Measurements from ENCODE around the gene PTPN3.

The PTPN3 gene

DNA sequence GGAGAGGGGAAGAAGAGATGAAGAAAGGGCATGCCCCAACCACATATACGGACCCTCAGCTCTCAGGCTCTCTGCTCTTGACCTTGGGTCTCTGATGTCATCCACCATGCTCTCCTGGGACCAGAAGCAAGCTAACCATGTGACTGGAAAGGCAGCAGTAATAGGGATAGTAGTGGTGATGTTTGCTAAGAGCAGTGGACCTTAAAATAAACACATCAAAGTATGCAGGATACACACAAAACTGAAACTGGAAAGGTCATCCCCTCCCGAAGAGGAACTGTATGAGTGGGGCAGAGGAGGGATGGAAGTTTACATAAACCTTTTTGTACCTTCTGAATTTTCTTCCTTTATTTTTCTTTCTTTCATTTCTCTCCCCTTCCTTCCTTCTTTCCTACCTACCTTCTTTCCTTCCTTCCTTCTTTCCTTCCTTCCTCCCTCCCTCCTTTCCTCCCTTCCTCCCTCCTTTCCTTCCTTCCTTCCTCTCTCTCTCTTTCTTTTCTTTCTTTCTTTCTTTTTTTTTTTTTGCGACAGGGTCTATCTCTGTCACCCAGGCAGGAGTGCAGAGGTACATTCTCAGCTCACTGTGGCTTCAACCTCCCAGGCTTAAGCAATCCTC is 8.1 kb upstream of the PTPN3 start:
- DNase-seq = no peak

DNA sequence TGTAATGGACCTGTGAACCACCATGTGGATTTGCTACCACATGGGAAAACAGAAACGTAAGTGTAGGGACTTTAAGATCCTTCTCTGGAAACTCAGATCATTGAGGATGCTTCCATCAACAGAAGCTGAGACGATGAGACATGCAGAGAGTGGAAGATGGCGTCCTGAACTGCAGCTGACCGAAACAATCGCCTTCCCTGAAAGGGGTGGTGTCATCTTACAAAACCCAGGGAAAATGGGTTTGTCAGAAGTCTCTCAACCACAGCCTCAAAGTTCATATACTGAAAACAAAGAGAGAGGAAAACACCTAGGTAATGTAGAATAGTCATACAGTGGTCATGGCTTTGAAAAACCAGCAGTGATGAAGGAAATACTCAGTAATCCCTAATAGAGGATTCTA is 6.6 kb upstream of the PTPN3 start:
- no peak for DNase-seq

DNA sequence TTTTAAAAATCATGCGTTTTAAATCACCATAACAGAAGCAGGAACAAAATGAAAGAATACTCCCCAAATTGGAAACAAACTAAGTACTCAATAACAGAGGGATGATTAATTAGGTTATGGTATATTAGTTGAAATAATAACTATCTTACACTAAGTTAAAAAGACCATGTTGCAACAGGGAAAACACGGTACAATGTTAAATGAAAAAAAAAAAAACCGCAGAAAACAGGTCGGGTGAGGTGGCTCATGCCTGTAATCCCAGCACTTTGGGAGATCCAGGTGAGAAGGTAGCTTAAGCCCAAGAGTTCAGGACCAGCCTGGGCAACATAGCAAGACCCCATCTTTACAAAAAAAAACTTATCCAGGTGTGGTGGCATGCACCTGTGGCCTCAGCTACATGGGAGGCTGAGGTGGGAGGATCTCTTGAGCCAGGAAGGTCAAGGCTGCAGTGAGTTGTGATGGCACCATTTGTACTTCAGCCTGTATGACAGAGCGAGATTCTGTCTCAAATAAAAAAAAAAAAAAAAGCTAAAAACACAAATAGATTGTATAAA is 2.4 kb upstream of the PTPN3 start:
- no peak for DNase-seq

DNA sequence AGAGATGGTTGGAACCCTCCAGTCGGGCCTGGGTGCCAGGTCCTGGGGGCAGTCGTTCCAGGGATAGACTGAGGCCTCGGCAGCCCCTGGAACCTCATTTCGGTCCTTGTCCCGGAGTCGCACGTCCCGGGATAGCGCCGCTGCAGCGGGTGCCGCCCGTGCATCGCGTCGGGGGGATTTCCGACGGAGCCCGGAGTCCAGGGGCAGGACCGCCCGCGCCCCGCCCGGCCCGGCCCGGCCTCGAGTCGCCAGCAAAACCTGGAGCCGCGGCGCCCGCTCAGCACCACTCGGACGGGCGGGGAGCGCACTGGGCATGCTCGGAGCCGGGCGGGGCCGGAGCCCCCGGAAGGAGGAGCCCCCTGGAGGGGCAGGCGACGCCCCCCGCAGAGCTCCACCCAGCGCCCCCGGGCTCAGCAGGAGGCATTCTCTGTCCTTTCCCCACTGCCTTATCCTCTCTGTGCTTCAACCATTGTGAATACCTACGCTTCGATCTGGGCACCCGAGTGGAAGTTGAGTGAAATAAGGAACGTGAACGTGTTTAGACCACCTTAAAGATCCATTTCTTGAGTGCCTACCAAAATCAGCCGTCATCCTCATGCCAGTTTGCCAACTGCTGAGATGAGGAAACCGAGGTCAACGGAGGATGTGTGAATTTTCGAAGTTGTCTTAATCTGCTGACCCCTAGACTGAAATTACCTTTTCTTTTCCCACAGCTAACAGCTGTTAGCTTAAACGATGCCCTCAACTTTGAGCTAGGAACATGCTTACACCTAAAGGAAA is 1.7 kb upstream of the PTPN3 start:
- no peak for DNase-seq

DNA sequence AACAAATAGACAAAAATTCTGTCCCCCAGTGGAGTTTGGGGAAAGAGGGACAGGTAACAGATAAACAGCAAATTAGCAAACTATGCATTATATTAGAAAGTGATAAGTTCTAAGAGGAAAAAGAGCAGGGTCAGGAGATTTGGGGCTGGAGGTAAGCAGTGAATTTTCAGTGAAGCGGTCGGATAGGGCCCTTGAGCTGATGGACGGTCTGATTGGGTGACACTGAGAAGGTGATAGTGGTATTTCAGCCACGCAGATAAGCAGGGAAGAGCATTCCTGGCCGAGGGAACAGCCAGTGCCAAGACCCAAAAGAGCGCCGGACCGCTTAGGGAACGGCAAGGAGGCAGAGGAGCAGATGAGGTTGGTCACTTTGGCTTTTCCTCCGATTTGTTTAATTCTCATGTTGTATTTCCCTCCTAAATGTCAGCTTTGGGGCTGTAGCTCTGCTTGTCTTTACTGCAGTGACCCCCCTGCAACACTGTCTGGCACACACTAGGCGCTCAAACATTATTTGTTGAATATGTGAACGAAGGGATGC is 1.1 kb upstream of the PTPN3 start:
- no peak for DNase-seq

DNA sequence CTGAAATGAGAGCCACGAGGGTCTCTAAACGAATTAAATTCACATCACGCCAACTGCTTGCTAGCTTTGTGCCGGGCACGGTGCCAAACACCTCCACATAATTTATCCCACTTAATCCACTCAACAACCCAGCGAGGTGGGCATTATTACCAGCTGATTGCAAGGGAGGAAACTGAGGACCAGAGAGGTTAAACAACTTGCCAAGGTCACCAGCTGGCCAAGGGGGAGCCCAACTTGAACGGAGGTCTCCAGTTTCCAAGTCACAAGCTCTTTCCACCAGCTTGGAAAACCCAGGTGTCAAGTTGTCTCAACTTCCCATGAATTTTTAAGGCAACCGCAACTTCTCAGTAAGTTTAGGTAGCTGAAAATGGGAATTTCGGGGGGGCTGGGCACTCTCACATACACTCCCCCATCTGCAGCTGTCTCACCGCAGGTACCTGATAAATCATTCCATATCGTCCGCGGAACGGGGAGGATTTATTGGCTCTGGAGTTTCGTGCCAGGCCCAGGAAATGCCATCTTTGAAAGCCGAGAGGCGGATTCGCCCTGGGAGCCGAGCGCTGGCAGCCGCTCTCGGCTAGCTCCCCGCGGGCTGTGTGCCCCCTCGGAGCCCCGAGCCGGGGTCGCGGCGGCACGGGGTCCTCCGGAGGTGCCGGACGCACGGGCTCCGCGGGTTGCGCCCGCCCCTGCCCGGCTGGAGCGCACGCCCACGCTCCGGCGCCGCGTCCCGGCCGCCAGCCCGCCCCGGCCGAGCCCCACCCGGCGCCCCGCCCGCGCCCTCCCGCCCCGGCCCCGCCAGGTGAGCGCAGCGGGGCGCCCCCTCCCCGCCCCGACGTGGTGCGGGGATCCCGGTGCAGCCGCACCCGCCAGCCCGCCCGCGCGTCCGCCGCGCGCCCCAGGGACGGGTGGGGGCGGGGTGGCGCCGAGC is 617 bp downstream of the PTPN3 start:
- no peak for DNase-seq

DNA sequence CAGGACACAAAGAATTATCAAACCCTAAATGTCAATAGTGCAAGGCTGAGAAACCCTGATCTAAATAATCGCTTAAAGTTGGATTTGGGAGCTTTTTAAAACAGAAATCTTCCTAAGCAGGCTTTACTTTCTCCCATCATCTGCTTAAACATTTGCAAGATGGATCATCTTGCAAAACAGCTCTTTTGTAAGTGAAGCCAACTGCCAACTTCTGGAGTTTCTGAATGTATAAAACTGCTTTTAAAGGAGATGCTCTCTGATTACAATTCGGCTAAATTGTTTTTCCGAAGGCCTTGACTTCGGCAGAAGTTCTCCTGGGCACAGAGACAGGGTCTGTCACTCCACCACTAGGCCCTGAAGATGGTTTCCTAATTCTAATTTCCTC is 1.3 kb downstream of the PTPN3 start:
- no peak for DNase-seq

DNA sequence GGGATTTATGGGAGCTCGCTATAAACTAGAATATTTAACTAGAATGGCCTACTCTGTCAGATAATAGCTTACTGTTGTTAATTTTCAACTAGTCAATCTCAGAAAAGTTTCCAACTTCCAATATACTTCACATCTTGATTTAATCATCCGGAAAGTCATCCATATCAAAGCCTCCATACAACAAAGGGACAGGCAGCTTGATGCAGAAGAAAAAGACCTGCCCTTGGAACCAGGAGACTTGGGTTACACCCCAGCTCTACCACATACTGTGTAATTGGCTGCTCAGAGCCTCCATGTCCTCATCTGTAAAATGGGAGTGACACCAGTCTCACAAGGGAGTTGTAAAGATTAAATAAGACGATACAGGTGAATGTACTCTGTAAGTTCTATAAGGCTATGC is 1.9 kb downstream of the PTPN3 start:
- DNase-seq = no peak

DNA sequence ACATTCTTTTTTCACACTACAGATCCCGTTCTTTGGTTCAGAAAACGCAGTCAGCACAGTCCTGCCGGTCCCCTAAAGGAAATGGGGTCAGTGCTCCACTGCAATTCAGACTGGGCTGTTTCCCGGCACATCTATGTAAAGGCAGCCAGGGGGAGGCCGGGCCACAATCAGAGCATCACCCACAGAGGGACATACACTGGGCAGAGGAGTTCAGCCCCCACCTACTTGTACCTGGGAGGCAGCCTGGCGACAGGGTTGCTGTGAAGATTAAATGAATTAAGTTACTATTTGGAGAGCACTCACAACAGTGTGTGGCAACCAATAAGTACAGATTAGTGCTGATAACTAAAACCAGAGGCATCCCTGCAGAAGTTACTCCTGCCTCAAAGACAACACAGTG is 4.5 kb downstream of the PTPN3 start:
- DNase-seq = no peak

DNA sequence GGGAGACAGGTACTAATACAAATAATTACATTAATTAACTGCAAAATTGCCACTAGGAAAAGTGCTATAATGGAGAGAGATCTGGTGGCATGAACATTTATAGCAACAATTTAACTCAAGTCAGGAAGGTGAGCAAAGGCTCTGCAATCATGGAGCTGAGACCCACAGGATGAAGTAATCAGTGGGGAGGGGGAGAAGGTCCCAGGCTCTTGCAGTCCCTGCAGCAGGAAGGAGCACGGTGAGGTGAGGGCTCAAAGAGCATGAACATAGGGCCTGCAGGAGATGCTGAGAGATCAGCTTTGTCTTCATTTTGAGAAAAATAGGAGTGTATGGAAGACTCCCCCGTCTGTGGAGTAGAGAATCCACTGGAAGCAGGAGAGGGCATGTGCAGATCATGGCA is 6.5 kb downstream of the PTPN3 start:
- no peak for DNase-seq

DNA sequence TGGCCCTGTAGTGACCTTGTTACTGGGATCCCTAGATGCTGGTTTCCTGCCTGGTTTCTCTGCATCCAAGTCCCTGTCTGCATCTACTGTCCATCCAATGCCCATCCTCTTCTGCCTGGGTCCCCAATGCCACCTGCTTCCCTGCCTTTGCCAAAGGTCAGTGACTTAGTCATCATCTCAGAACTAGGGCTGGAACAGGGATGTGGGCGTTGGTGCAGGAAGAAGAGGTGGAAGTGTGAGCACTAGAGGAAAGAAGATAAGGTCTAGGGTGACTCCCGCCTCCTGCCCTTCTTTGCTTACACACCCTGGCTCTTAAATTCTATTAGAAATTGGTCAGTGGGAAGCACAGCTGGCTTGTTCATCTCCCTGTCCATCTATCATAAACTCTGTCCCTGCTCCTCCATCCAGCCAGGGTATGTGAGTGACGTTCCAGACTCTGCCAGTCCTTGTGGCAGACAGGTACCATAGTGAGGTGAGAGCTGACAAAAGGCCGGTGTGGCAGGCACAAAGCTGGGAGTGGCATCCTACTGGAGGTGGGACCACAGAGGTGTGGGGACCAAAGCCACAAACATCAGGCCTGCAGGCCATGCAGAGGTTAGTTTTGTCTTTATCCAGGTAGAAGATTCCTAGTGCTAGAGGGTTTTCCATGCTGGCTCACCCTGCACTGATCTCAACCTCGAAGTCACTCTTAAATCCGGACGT is 9.2 kb downstream of the PTPN3 start:
- no peak for DNase-seq

DNA sequence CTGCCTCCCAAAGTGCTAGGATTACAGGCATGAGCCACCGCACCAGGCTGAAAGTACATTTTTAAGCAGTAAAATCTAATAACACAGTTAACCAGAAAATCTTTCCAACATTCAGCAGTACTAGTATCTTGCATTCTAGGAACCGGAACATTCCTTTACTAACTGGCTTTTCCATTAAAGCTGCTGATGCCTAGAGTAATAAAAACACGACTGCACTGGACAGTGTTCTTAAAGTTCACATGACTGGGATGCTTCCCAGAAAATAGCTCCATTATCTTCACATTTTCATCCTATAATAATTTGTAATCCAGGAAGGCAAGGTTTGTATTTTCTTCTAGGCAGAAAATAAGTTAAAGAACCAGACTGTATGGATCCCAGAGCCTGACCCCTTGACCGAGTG is 9.8 kb downstream of the PTPN3 start:
- no peak for DNase-seq

DNA sequence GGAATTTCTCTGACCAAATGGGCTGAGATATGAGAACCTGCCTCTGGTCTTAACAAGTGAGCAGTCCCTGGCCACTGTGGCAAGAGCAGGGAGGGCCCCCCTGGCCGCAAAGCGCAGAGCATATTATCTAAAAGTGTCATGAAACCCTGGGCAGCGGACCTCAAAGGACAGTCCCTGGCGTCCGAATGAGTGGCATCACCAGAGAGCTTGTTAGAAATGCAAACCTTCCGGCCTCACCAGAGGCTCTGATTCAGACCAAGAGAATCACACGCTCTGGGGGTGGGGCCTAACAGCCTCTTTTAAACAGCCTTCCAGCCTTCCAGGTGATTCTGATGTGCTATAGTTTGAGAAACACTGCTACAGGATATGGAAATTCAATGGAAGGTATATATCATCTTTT is 10.9 kb downstream of the PTPN3 start:
- DNase-seq = no peak

DNA sequence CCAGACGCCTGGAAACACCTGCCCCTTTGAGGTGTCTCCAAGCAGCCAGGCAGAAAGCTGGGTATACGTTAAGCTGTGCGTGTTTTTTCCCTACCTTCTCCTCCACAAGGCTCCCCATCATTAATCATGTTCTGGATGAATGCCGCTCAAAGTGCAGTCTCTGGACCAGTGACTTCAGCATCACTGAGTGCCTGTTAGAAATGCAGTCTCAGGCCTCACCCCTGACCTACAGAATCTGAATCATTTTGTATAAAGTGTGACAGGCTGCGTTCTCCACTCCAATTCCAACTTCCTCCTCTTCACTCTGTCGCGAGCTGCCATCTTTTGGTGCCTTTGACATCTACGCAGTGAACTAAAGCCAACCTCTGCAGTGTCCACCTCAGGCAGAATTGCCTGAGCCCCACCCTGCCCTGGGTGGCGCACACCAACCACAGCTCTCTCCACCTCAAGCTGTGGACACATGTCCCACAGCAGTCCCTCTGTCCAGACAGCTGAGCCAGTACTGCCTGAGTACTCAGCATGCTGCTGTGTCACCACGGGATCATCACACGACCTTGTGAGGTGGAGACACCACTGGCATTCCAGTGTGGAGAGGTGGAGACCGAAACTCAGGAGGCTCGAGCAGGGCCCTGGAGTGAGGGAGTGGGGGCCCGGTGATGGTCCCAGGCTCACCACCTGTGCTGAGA is 14.2 kb downstream of the PTPN3 start:
- no peak for DNase-seq

DNA sequence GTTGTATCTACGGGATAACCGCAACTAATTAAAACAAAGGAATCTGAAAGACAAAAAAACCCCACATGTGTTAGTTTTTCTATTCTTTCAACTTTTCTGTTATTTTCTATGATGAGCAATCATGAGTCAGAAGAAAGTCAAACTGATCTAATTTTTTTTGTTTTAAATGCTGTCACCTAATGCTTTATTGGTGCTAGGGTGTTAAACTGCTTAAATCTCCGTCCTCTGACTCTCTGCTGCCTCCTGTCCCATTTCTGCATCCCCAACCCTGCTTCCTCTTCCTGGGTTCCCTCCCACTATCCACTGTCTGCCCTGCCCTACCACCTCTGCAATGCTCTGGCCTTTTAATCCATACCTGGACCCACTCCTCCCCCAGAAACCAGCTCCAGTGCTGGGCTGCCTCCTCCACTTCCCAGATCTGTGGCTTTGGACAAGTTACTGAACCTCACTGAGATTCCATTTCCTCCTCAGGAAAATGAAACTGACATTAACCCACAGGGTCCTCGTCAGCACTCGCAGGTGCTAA is 15.7 kb downstream of the PTPN3 start:
- DNase-seq = no peak

DNA sequence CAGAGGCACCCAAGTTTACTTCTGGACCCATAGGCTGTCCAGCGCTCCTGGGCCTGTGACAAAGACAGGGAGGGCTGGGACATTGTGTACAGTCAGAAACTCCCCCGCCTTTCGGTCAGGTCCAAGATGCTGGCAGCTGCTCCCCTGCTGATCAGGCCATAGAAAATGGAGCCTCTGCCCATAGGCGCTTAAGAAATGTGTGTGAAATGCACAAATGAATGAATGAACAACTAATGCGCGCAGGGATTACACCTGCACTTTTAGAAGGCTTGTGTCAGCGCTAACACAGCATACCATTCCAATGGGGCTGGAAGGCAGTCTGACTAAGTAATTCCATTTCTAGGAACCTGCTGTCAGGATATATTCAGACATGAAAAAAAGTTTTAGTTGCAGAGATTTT is 16.3 kb downstream of the PTPN3 start:
- DNase-seq = no peak

DNA sequence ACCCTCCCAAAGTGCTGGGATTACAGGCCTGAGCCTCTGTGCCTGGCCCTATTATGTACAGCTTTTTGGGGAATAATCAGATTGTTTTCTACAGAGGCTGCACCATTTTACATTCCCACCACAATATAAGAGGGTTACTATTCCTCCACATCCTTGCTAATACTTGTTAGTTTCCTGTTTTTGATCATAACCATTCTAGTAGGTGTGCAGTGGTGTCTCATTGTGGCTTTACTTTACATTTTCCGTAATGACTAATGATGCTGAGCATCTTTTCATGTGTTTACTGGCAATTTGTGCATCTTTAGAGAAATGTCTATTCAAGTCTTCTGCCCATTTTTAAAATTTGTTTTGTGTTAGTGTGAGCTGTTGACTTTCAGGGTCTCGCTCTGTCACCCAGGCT is 18.3 kb downstream of the PTPN3 start:
- DNase-seq = no peak

DNA sequence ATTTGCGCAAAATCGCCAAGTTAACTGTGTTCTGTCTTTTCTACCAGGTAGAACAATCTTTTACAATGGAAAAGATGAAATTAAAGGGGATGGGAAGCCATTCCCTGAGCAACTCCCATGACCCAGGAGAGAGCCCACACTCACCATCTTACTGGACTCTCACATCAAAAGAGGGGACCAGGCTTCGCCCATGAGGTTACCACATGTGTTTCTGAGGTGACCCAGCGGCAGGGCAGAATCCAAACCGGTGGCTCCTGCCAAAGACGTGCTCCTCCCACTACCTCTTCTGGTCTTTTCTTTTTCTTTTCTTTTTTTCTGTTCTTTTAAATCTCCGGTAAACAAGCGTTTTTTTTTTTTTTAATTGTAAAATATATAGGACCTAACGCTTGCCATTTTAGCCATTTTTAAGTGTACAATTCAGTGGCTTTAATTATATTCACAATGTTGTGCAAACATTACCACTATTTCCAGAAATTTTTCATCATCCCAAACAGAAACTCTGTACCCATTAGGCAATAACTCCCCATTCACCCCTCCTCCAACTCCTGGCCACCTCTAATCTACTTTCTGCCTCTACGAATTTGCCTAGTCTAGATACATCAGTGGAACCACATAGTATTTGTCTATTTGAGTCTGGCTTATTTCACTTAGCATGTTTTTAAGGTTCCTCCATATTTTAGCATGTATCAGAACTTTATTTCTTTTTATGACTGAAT is 19.3 kb downstream of the PTPN3 start:
- no peak for DNase-seq

DNA sequence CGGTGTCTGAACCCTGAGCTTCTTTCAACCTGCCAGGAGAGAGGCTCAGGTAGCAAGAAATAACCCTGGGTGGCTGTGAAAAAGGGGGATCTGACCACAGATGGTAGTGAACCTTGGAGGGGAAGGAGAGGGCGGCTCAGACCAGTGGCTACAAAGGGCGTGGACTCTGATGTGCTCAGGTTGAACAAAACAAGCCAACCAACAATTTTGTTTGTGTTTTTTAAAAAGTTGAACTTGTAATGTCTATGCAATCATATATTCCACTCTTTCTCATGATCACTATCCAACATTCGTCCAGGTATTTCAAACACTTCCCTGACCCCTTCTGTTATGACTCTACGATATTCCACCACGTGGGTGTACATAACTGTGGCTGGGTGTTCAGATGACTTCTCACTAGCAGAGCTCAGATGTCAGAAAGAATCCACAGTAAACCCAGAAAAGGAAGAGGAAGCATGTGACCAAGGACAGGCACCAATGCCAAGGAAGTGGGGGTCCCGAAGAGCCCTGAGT is 20.0 kb downstream of the PTPN3 start:
- DNase-seq = no peak

DNA sequence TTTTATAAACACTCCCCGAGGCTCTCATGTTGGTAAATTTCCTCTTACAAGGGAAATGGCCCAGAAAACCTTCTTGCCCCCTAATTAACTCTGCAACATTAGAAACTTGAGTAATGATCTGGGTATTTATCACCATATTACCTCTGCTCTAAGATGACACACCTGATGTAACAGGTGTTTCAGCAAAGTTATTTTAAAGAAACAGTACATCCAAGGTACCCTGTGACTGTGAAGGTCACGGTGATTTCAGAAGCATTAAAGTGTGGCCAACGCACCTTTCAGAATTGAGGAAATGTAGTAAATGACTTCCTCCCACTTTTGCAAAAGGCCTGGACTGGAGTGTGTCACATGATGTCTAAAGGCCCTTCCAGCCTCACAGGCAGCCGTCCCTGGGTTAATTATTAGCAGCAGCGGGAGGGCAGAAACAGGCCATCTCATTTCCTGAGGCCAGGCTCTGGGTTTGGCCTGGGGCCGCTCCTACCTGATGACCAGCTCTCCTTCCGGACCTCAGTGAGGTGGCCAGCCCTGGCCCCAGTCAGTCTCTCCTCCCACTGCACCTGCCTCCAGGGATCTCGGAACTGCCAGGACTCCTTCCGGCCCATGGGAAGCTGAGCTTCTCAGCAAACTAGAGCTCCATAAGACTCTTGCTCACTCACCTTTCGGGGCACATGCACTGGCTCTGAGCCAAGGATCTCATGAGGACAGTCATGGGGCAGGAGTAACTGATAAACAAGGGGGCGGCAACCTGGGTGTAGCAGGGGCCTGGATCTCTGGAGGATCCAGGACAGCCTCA is 20.7 kb downstream of the PTPN3 start:
- DNase-seq = no peak
